A673 (cell line): ENCODE results near the gene TMEM169. TPM values are rescaled to one million over a fixed set of nuclear protein-coding genes. Genes with fewer than 3 reads are reported as not detected.

Experiments used
- BruUV-seq: library from RNA; stranded (reverse); fragments of 400-500 nt; replicated peaks from 2 replicates; lab custom pipeline; 2021; lab: Mats Ljungman, UMichigan
- CTCF ChIA-PET: fragments of 300-600 bp; sonication (Branson Sonifier 250); formaldehyde crosslinking; loops from one replicate; lab custom pipeline; 2022; ENCODE audit warnings: antibody characterized with exemption; lab: Charles Lee
- POLR2A ChIA-PET: fragments of 300-600 bp; sonication (Branson Sonifier 250); formaldehyde crosslinking; loops from one replicate; lab custom pipeline; 2022; ENCODE audit warnings: antibody characterized with exemption; ENCODE audit not compliant: low non-redundant PET; lab: Charles Lee
- DNase-seq: peaks from one replicate; pipeline ENCODE4 v3.0.0-alpha.2; 2015; ENCODE audit warnings: low spot score
- H3K27ac ChIP-seq: fragments of 200-600 bp; sonication (generic); 2 replicates; pipeline ENCODE4 v1.5.1; 2016; ENCODE audit warnings: mixed run types, low read depth, mild to moderate bottlenecking, mixed read lengths, antibody characterized with exemption, low read length; ENCODE audit not compliant: poor library complexity, severe bottlenecking
- H3K27me3 ChIP-seq: fragments of 200-600 bp; sonication (generic); replicated peaks from 2 replicates; pipeline ENCODE4 v1.6.1; 2017; ENCODE audit warnings: mixed run types, low read depth, mild to moderate bottlenecking, mixed read lengths, antibody characterized with exemption, low read length; ENCODE audit not compliant: insufficient read depth, poor library complexity
- H3K36me3 ChIP-seq: fragments of 200-600 bp; sonication (generic); 2 replicates; pipeline ENCODE4 v1.6.1; 2016; ENCODE audit warnings: mixed run types, mild to moderate bottlenecking, mixed read lengths, antibody characterized with exemption, low read length; ENCODE audit not compliant: insufficient read depth, poor library complexity, severe bottlenecking
- H3K4me1 ChIP-seq: fragments of 200-600 bp; sonication (generic); 2 replicates; pipeline ENCODE4 v1.6.1; 2017; ENCODE audit warnings: mixed run types, mild to moderate bottlenecking, mixed read lengths, antibody characterized with exemption, low read length; ENCODE audit not compliant: insufficient read depth, poor library complexity, severe bottlenecking
- H3K4me3 ChIP-seq: fragments of 200-600 bp; sonication (generic); 2 replicates; pipeline ENCODE4 v1.5.1; 2016; ENCODE audit warnings: low read depth, mixed run types, mild to moderate bottlenecking, mixed read lengths, low read length; ENCODE audit not compliant: poor library complexity, severe bottlenecking
- H3K9me3 ChIP-seq: fragments of 200-600 bp; sonication (generic); 2 replicates; pipeline ENCODE4 v1.6.1; 2016; ENCODE audit warnings: mixed run types, low read depth, mild to moderate bottlenecking, mixed read lengths, antibody characterized with exemption, low read length; ENCODE audit not compliant: poor library complexity, severe bottlenecking
- EZH2 ChIP-seq: fragments of 200-600 bp; sonication (generic); IDR thresholded peaks from 2 replicates; pipeline ENCODE4 v1.6.1; 2017; ENCODE audit warnings: borderline replicate concordance, low read depth, mild to moderate bottlenecking, mixed read lengths, antibody characterized with exemption, low read length; ENCODE audit not compliant: poor library complexity, severe bottlenecking
- intact Hi-C: fragments of 100-400 bp; cut with micrococcal nuclease; formaldehyde crosslinking; loops from one replicate; pipeline ENCODE4 v1.10.0; 2022; ENCODE audit not compliant: unreplicated experiment
- total RNA-seq: library from RNA; stranded (reverse); gene quantifications from 2 replicates; pipeline ENCODE4 v1.2.3, GENCODE V29; 2021
- TF ChIP-seq, protein P1 (sequence below): fragments of 300-800, 200-600 bp; sonication (generic); conservative IDR thresholded peaks from 2 replicates; pipeline ENCODE4 v1.5.1; 2017; ENCODE audit warnings: low read depth, mild to moderate bottlenecking, antibody characterized with exemption, low read length, moderate library complexity, mixed read lengths

The TMEM169 gene
- total RNA-seq, 1 experiment from 2014 or later, result 1.1 TPM

DNA sequence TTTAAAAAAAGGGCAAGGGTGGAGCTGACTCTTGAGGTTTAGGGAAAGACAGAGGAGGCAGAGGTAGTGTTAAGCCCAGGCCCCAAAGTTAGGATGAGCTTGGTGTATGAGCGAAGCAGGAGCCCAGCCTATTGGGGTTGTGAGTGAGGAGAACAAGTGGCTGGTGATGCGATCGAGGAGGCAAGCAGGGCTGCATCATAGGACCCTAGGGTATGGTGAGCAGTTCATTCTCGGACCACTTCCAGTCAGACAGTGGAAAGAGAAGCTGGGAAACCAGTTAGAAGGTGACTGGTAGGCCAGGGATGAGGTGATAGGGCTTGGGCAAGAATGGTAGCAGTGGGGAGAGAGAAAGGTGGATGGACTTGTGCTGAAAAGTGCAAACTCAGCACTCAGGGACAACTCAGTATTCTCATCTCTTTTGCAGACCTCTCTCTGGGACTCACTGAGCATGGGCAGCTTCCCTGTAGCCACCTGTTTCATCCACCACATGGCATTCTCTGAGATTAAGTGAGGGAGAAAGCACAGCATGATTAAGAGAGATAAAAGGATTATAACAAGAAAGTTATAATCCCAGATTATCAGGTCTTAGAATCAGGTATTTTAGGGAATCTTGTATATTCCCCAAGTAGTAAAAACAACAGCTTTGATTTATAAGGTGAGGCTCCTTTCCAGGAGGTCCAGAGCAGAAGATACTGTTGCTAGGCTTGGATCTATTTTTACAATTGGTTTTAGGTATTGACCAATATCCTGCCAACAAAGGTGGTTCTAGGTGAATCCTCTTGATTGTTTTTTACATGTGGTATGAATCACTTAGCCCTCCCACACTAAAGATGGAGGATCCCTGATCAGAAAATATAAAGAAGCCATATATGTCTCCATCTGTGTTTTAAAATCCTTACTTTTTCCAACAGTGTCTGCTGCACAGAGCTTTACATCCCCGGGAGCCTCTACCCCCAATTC, 65.7 kb downstream of the TMEM169 start:
- no peak overlapping the region for H3K27ac ChIP-seq
- POLR2A ChIA-PET, result no interaction called here
- H3K36me3 ChIP-seq, result peaks cover 99% of the 10 kb centered on the region
- intact Hi-C loops, result no loop called here
- no peak for TF ChIP-seq EZH2
- TF ChIP-seq, protein P1, sequence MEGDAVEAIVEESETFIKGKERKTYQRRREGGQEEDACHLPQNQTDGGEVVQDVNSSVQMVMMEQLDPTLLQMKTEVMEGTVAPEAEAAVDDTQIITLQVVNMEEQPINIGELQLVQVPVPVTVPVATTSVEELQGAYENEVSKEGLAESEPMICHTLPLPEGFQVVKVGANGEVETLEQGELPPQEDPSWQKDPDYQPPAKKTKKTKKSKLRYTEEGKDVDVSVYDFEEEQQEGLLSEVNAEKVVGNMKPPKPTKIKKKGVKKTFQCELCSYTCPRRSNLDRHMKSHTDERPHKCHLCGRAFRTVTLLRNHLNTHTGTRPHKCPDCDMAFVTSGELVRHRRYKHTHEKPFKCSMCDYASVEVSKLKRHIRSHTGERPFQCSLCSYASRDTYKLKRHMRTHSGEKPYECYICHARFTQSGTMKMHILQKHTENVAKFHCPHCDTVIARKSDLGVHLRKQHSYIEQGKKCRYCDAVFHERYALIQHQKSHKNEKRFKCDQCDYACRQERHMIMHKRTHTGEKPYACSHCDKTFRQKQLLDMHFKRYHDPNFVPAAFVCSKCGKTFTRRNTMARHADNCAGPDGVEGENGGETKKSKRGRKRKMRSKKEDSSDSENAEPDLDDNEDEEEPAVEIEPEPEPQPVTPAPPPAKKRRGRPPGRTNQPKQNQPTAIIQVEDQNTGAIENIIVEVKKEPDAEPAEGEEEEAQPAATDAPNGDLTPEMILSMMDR, result no peak
- H3K4me1 ChIP-seq, result no peaks in the 10 kb centered on the region
- DNase-seq, result no peak
- H3K4me3 ChIP-seq, result no peak overlapping the region
- CTCF ChIA-PET, result no interaction called here
- H3K9me3 ChIP-seq, result no peaks in the 10 kb centered on the region
- no peaks in the 10 kb centered on the region for H3K27me3 ChIP-seq
- BruUV-seq, result no TSS peak

DNA sequence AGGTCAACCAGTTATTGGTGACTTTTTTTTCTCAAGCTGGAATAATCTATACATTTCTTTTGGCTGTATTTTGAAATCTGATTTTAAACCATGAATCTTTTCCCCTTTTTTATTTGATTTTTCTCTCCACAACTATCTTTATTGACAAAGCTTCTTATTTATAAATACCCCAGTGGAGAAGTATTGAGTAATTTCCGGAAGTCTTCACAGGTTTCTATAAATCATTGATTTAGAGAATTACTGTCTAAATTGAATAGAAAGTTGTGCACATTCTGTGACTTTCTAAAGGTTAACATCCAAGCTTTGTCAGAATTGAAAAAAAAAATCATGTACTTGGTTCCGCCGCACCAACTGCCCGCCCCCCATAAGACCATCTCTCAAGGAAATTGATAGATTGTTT, 67.3 kb downstream of the TMEM169 start:
- no peak for DNase-seq
- intact Hi-C loops, result no loop called here
- H3K27ac ChIP-seq, result no peak overlapping the region
- no peak overlapping the region for H3K4me3 ChIP-seq
- H3K27me3 ChIP-seq, result no peaks in the 10 kb centered on the region
- no TSS peak for BruUV-seq
- H3K36me3 ChIP-seq, result peaks cover 99% of the 10 kb centered on the region
- no peaks in the 10 kb centered on the region for H3K9me3 ChIP-seq
- CTCF ChIA-PET, result no interaction called here
- no peaks in the 10 kb centered on the region for H3K4me1 ChIP-seq
- POLR2A ChIA-PET, result no interaction called here
- no peak for TF ChIP-seq EZH2
- TF ChIP-seq, protein P1, result no peak

DNA sequence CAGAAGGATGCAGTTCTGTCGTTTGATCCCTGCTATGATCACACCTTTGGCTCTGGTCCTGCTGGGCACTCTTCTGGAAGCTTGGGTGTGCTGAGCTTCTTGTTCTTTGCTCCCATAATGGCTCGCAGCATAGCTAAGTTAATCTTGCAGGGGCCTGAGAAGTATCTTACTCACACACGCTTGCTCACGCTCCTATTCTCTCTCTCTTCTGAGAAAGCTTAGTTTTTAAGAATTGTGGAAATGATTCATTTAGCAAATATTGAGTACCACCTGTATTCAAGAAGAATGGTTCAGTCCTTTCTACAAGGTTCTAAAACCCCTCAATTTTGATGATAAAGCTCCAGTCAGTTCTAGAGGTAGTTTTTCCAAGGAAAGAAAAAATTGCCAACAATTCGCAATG, 68.0 kb downstream of the TMEM169 start:
- Histone ChIP-seq H3K4me1 (no peaks in the 10 kb centered on the region), H3K27ac (no peak overlapping the region), H3K36me3 (peaks cover 99% of the 10 kb centered on the region), H3K27me3 (no peaks in the 10 kb centered on the region), H3K9me3 (no peaks in the 10 kb centered on the region), H3K4me3 (no peak overlapping the region)
- ChIA-PET CTCF (interaction anchor here (0.6 kb wide), 1 partner anchor 8 kb away, joined by 4 read pairs; no protein-coding TSS in a partner anchor), POLR2A (no interaction called here)
- TF ChIP-seq, protein P1, result no peak
- TF ChIP-seq EZH2, result no peak
- intact Hi-C loops, result loop anchor here (10.0 kb wide), 1 partner anchor 255 kb away; no protein-coding TSS in a partner anchor
- no peak for DNase-seq
- no TSS peak for BruUV-seq
